GM10266 (cell line): ENCODE measurements around the gene SMARCA2.

Experiments used
- DNase-seq: peaks from one replicate; pipeline ENCODE4 v3.0.0; 2012; ENCODE audit errors: extremely low spot score
- CTCF ChIP-seq: IDR thresholded peaks from 2 replicates; pipeline ENCODE4 v1.5.1; 2012; ENCODE audit warnings: mild to moderate bottlenecking, low read depth; ENCODE audit not compliant: control insufficient read depth, insufficient read depth; ENCODE audit errors: missing control alignments

SMARCA2 gene

GRCh38 chr9:2027543-2028160 is 12.5 kb downstream of the SMARCA2 start:
- TF ChIP-seq CTCF: no peak
- DNase-seq: no peak

- no peak for DNase-seq
- no peak for TF ChIP-seq CTCF
Observed at GRCh38 chr9:2028888-2029287, 13.7 kb downstream of the SMARCA2 start.

GRCh38 chr9:2029666-2030170 is 14.6 kb downstream of the SMARCA2 start:
- no peak for TF ChIP-seq CTCF
- no peak for DNase-seq

GRCh38 chr9:2032234-2032633 is 17.1 kb downstream of the SMARCA2 start:
- no peak for TF ChIP-seq CTCF
- DNase-seq: no peak

- no peak for DNase-seq
- TF ChIP-seq CTCF: no peak
Observed at GRCh38 chr9:2036844-2037243, 21.7 kb downstream of the SMARCA2 start.

GRCh38 chr9:2039294-2040180 is 24.4 kb downstream of the SMARCA2 start:
- no peak for TF ChIP-seq CTCF
- DNase-seq: no peak

- TF ChIP-seq CTCF: no peak
- DNase-seq: no peak
Observed at GRCh38 chr9:2040828-2041227, 25.7 kb downstream of the SMARCA2 start.
